Activated CD8-positive, alpha-beta T cell treated with anti-CD3 and anti-CD28 coated beads, Interleukin-2, amount 10 ng/mL, durations not matched to agents 7 days and 5 days (primary cell): Measurements from ENCODE around the gene BCAS3. TPM values are rescaled to one million over a fixed set of nuclear protein-coding genes. Genes with fewer than 3 reads are reported as not detected.

Experiments
- ATAC-seq: fragments of 150-1000 bp; cut with Tn5 transposase; one replicate; pipeline ENCODE4 v1.10.0; 2021; ENCODE audit warnings: moderate library complexity
- CTCF ChIA-PET: fragments of 350-600 bp; sonication (Branson Sonifier 250); formaldehyde crosslinking; loops from one replicate; lab custom pipeline; 2021; ENCODE audit warnings: antibody characterized with exemption; lab: Charles Lee
- POLR2A ChIA-PET: fragments of 350-600 bp; sonication (Branson Sonifier 250); formaldehyde crosslinking; loops from one replicate; lab custom pipeline; 2021; ENCODE audit warnings: antibody characterized with exemption; lab: Charles Lee
- DNase-seq: peaks from one replicate; pipeline ENCODE4 v3.0.0-alpha.2; 2020
- H3K27ac Mint-ChIP-seq: one replicate; pipeline ENCODE4 v1.8.0; 2021; ENCODE audit warnings: mild to moderate bottlenecking, mixed read lengths
- H3K27me3 Mint-ChIP-seq: one replicate; pipeline ENCODE4 v1.8.0; 2021; ENCODE audit warnings: low read depth, mixed read lengths
- H3K36me3 Mint-ChIP-seq: one replicate; pipeline ENCODE4 v1.8.0; 2021; ENCODE audit warnings: low read depth, mixed read lengths
- H3K4me1 Mint-ChIP-seq: one replicate; pipeline ENCODE4 v1.8.0; 2021; ENCODE audit warnings: low read depth, mixed read lengths
- H3K4me3 Mint-ChIP-seq: one replicate; pipeline ENCODE4 v1.8.0; 2021; ENCODE audit warnings: mild to moderate bottlenecking, mixed read lengths
- H3K9me3 Mint-ChIP-seq: one replicate; pipeline ENCODE4 v1.8.0; 2022; ENCODE audit warnings: mixed read lengths; ENCODE audit not compliant: insufficient read depth
- total RNA-seq, 2 experiments: library from RNA; stranded (reverse); gene quantifications; one replicate each; pipeline ENCODE4 v1.2.3, GENCODE V29; 2021

Gene BCAS3
- total RNA-seq, 2 experiments from 2014 or later = 13.0 to 16.3 TPM

GRCh38 chr17:61087024-61087423, 409.4 kb downstream of the BCAS3 start:
- no peak for ATAC-seq
- CTCF ChIA-PET = no interaction called here

GRCh38 chr17:61088556-61088955, 410.9 kb downstream of the BCAS3 start:
- CTCF ChIA-PET = no interaction called here
- peaks cover 6% of the 10 kb centered on the region for H3K9me3 Mint-ChIP-seq
- no peaks in the 10 kb centered on the region for H3K4me1 Mint-ChIP-seq
- ATAC-seq (no peak), DNase-seq (no peak)
- H3K36me3 Mint-ChIP-seq = peaks cover 7% of the 10 kb centered on the region
- POLR2A ChIA-PET = no interaction called here
- no peak overlapping the region for H3K4me3 Mint-ChIP-seq
- H3K27ac Mint-ChIP-seq = no peak overlapping the region
- H3K27me3 Mint-ChIP-seq = no peaks in the 10 kb centered on the region

More at GRCh38 chr17:61087024-61087423, 409.4 kb downstream of the BCAS3 start:
- H3K36me3 Mint-ChIP-seq = peaks cover 4% of the 10 kb centered on the region
- POLR2A ChIA-PET = no interaction called here
- H3K9me3 Mint-ChIP-seq = peaks cover 3% of the 10 kb centered on the region
- no peaks in the 10 kb centered on the region for H3K27me3 Mint-ChIP-seq
- no peak overlapping the region for H3K4me3 Mint-ChIP-seq
- H3K27ac Mint-ChIP-seq = no peak overlapping the region
- H3K4me1 Mint-ChIP-seq = no peaks in the 10 kb centered on the region
- DNase-seq = no peak

- H3K27ac Mint-ChIP-seq = no peak overlapping the region
- no peaks in the 10 kb centered on the region for H3K4me1 Mint-ChIP-seq
- ATAC-seq = no peak
- CTCF ChIA-PET = no interaction called here
- DNase-seq = no peak
- H3K36me3 Mint-ChIP-seq = peaks cover 7% of the 10 kb centered on the region
- H3K9me3 Mint-ChIP-seq = peaks cover 6% of the 10 kb centered on the region
- H3K4me3 Mint-ChIP-seq = no peak overlapping the region
- POLR2A ChIA-PET = no interaction called here
- H3K27me3 Mint-ChIP-seq = no peaks in the 10 kb centered on the region
Measured at GRCh38 chr17:61091096-61091495, 413.4 kb downstream of the BCAS3 start.

- H3K27me3 Mint-ChIP-seq = no peaks in the 10 kb centered on the region
- ChIA-PET POLR2A (interaction anchor here (0.9 kb wide), 1 partner anchor 228 kb away, joined by 3 read pairs; no protein-coding TSS in a partner anchor), CTCF (no interaction called here)
- no peaks in the 10 kb centered on the region for H3K36me3 Mint-ChIP-seq
- no peaks in the 10 kb centered on the region for H3K9me3 Mint-ChIP-seq
- H3K4me1 Mint-ChIP-seq = no peaks in the 10 kb centered on the region
- DNase-seq (no peak), ATAC-seq (no peak)
- no peak overlapping the region for H3K4me3 Mint-ChIP-seq
- no peak overlapping the region for H3K27ac Mint-ChIP-seq
Measured at GRCh38 chr17:61097781-61098180, 420.1 kb downstream of the BCAS3 start.

GRCh38 chr17:61106354-61106753, 428.7 kb downstream of the BCAS3 start:
- no peak overlapping the region for H3K4me3 Mint-ChIP-seq
- ChIA-PET POLR2A (no interaction called here), CTCF (no interaction called here)
- H3K9me3 Mint-ChIP-seq = peaks cover 4% of the 10 kb centered on the region
- ATAC-seq (no peak), DNase-seq (no peak)
- H3K36me3 Mint-ChIP-seq = peaks cover 1% of the 10 kb centered on the region
- H3K27me3 Mint-ChIP-seq = no peaks in the 10 kb centered on the region
- H3K27ac Mint-ChIP-seq = no peak overlapping the region
- H3K4me1 Mint-ChIP-seq = no peaks in the 10 kb centered on the region

- ChIA-PET POLR2A (no interaction called here), CTCF (no interaction called here)
- DNase-seq = no peak
- Mint-ChIP-seq H3K9me3 (peaks cover 16% of the 10 kb centered on the region), H3K36me3 (peaks cover 7% of the 10 kb centered on the region), H3K27ac (no peak overlapping the region), H3K4me1 (no peaks in the 10 kb centered on the region), H3K4me3 (no peak overlapping the region), H3K27me3 (no peaks in the 10 kb centered on the region)
- ATAC-seq = no peak
Measured at GRCh38 chr17:61116577-61116976, 438.9 kb downstream of the BCAS3 start.

- ChIA-PET CTCF (no interaction called here), POLR2A (no interaction called here)
- DNase-seq (no peak), ATAC-seq (no peak)
- Mint-ChIP-seq H3K4me1 (no peaks in the 10 kb centered on the region), H3K36me3 (peaks cover 7% of the 10 kb centered on the region), H3K27me3 (no peaks in the 10 kb centered on the region), H3K27ac (no peak overlapping the region), H3K9me3 (peaks cover 16% of the 10 kb centered on the region), H3K4me3 (no peak overlapping the region)
Measured at GRCh38 chr17:61117983-61118382, 440.3 kb downstream of the BCAS3 start.

GRCh38 chr17:61118871-61119270, 441.2 kb downstream of the BCAS3 start:
- no peaks in the 10 kb centered on the region for H3K4me1 Mint-ChIP-seq
- H3K36me3 Mint-ChIP-seq = peaks cover 7% of the 10 kb centered on the region
- no peak overlapping the region for H3K4me3 Mint-ChIP-seq
- no peak for ATAC-seq
- CTCF ChIA-PET = no interaction called here
- peaks cover 16% of the 10 kb centered on the region for H3K9me3 Mint-ChIP-seq
- no peaks in the 10 kb centered on the region for H3K27me3 Mint-ChIP-seq
- no peak overlapping the region for H3K27ac Mint-ChIP-seq
- DNase-seq = no peak
- POLR2A ChIA-PET = no interaction called here

- no peak for ATAC-seq
- Mint-ChIP-seq H3K27ac (no peak overlapping the region), H3K9me3 (peaks cover 6% of the 10 kb centered on the region), H3K4me3 (no peak overlapping the region), H3K4me1 (no peaks in the 10 kb centered on the region), H3K27me3 (peaks cover 2% of the 10 kb centered on the region), H3K36me3 (peaks cover 5% of the 10 kb centered on the region)
- ChIA-PET CTCF (no interaction called here), POLR2A (no interaction called here)
- no peak for DNase-seq
Measured at GRCh38 chr17:61122326-61122913, 444.8 kb downstream of the BCAS3 start.

- H3K4me1 Mint-ChIP-seq = peaks cover 6% of the 10 kb centered on the region
- ATAC-seq = no peak
- H3K27me3 Mint-ChIP-seq = peaks cover 2% of the 10 kb centered on the region
- H3K9me3 Mint-ChIP-seq = no peaks in the 10 kb centered on the region
- no peak for DNase-seq
- no peak overlapping the region for H3K27ac Mint-ChIP-seq
- POLR2A ChIA-PET = no interaction called here
- CTCF ChIA-PET = no interaction called here
- no peak overlapping the region for H3K4me3 Mint-ChIP-seq
- H3K36me3 Mint-ChIP-seq = no peaks in the 10 kb centered on the region
Measured at GRCh38 chr17:61124562-61124961, 446.9 kb downstream of the BCAS3 start.

- Mint-ChIP-seq H3K9me3 (no peaks in the 10 kb centered on the region), H3K27ac (no peak overlapping the region), H3K4me3 (no peak overlapping the region), H3K4me1 (peaks cover 6% of the 10 kb centered on the region), H3K36me3 (no peaks in the 10 kb centered on the region), H3K27me3 (peaks cover 2% of the 10 kb centered on the region)
- POLR2A ChIA-PET = no interaction called here
- CTCF ChIA-PET = no interaction called here
- DNase-seq = no peak
- no peak for ATAC-seq
Measured at GRCh38 chr17:61126473-61127249, 449.0 kb downstream of the BCAS3 start.

- ChIA-PET POLR2A (no interaction called here), CTCF (no interaction called here)
- no peak for ATAC-seq
- Mint-ChIP-seq H3K27ac (no peak overlapping the region), H3K4me3 (no peak overlapping the region), H3K27me3 (peaks cover 2% of the 10 kb centered on the region), H3K9me3 (no peaks in the 10 kb centered on the region), H3K36me3 (no peaks in the 10 kb centered on the region), H3K4me1 (peaks cover 6% of the 10 kb centered on the region)
- DNase-seq = no peak
Measured at GRCh38 chr17:61127960-61128359, 450.3 kb downstream of the BCAS3 start.
